ENCODE results near the gene GRID1.

Gene GRID1

DNA sequence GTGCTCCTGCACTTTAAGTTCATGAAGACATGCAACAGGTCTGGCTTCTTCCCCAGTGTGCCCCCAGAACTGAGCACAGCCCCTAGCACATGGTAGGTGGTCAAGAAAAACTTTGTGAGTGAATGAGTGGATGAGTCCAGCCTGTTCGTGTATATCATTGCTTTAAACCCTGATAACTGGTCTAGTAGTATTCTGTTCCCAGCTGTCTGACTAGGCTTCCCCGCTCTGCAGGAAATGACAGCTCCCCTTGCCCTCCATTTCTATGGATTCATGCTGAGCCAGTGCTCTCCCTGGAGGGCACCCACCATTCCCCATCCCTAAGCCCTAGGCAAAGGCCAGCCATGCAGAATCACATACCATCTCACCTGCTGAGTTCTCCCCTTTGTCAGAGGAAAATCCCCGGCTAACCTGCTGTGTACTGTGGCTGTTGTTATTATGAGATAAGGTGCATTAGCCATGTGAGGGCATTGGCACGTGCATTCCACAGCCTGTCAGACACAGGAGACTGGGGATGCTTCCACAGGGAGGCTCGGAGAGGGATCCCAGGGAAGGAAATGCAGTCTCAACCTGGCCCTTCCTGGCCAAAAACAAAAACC lies 698.9 kb downstream of the GRID1 start:
- H3K4me3 ChIP-seq (ENCODE audit: low read depth, low read length): no peak overlapping the region
- no peak for DNase-seq (ENCODE audit: low read depth)
- TF ChIP-seq, protein P1, sequence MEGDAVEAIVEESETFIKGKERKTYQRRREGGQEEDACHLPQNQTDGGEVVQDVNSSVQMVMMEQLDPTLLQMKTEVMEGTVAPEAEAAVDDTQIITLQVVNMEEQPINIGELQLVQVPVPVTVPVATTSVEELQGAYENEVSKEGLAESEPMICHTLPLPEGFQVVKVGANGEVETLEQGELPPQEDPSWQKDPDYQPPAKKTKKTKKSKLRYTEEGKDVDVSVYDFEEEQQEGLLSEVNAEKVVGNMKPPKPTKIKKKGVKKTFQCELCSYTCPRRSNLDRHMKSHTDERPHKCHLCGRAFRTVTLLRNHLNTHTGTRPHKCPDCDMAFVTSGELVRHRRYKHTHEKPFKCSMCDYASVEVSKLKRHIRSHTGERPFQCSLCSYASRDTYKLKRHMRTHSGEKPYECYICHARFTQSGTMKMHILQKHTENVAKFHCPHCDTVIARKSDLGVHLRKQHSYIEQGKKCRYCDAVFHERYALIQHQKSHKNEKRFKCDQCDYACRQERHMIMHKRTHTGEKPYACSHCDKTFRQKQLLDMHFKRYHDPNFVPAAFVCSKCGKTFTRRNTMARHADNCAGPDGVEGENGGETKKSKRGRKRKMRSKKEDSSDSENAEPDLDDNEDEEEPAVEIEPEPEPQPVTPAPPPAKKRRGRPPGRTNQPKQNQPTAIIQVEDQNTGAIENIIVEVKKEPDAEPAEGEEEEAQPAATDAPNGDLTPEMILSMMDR (IDR thresholded peaks at IDR 0.05; ENCODE audit: control insufficient read depth, extremely low read depth, insufficient read depth): no peak

DNA sequence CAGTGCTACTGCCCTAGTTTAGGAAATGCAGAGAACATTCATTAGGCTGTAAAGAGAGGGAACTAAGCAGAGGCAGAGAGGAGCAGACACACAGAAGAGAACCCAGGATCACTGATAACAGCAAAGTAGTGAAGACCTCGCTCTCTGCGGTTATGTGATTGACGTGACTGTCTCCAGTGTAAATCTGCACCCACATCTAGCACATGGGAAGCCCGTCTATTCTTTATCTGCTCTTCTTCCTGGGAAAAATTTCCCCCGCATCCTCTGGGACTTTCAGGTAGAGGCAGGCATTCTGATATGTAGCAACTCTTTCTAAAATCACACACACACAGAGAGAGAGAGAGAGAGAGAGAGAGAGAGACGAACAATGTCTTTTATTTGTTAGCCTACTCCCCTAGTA lies 699.6 kb downstream of the GRID1 start:
- H3K4me3 ChIP-seq (ENCODE audit: low read depth, low read length): no peak overlapping the region
- TF ChIP-seq, protein P1 (IDR thresholded peaks at IDR 0.05; ENCODE audit: control insufficient read depth, extremely low read depth, insufficient read depth): no peak
- DNase-seq (ENCODE audit: low read depth): no peak

DNA sequence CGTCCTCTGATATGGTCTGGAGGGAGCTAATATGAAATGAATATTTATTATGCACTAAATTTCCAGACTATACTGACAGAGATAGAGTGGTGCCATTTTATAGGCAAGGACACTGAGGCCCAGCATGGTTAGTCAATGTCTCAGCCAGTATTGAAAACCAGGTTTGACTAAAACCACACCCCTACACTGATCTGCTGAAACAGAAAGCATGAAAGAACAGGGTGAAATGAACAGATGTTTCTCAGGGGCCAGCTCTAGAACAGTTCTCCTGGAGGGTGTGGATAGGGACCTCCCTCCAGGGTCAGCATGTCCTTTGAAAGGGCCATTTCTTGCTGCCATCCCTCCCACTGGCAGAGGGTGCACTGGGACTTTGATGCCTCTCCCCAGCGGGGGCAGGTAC lies 700.5 kb downstream of the GRID1 start:
- TF ChIP-seq, protein P1 (IDR thresholded peaks at IDR 0.05; ENCODE audit: control insufficient read depth, extremely low read depth, insufficient read depth): no peak
- DNase-seq (ENCODE audit: low read depth): no peak
- H3K4me3 ChIP-seq (ENCODE audit: low read depth, low read length): no peak overlapping the region

DNA sequence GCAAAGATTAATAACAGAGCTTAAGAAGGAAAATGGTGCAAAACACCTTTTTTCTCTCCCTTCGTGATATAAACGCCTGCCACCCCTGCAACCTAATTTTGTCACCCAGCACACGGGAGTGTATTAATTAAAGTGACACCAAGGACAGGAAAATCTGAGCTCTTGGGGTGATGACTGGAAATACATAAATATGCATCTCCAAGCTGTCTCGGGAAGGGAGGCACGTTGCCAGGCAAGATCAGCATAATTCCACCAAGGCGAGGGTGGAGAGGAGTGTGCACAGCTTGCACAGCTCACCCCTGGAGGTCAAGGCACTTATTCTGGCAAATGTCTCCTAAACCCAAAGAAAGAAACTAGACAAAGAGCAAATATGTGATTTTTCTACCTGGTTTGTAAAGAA lies 700.9 kb downstream of the GRID1 start:
- H3K4me3 ChIP-seq (ENCODE audit: low read depth, low read length): no peak overlapping the region
- TF ChIP-seq, protein P1 (IDR thresholded peaks at IDR 0.05; ENCODE audit: control insufficient read depth, extremely low read depth, insufficient read depth): no peak
- DNase-seq (ENCODE audit: low read depth): no peak

DNA sequence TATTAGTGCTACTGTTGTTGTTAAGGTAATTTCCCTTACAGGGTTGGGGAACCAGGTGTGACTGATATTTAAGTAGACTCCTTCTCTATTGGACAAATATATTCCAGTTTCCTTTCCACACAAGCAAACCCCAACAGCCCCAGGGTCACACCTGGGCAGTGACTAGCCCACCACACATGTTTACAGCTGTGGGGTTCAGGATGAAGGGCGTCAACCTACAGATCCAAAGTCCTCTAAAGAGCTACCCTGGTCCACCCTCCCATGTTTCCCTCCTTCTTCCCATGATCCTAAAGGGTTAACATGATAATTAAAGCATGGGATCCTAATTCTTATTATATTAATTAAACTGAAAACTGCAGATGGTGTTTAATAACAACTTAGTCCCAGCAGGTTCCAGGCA lies 701.5 kb downstream of the GRID1 start:
- TF ChIP-seq, protein P1 (IDR thresholded peaks at IDR 0.05; ENCODE audit: control insufficient read depth, extremely low read depth, insufficient read depth): no peak
- H3K4me3 ChIP-seq (ENCODE audit: low read depth, low read length): no peak overlapping the region
- no peak for DNase-seq (ENCODE audit: low read depth)

DNA sequence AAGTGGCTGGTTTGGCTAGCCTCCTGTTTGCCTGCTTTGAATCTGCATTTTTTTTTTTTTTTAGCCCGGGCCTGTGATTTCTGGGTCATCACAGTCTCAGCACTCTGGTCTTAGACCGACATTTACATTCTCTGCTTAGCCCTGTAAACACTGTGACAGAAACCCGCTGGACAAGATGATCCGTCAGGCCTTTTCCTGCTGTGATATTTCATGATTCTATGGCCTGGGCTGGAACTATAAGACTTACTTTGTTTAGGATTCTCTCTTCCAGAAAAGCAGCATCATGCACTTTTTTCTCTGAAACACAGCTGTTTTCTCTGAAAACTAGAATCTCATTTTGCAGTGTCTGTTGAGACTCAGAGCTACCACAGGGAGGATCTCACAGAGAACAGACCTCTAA lies 705.5 kb downstream of the GRID1 start:
- TF ChIP-seq, protein P1 (IDR thresholded peaks at IDR 0.05; ENCODE audit: control insufficient read depth, extremely low read depth, insufficient read depth): no peak
- DNase-seq (ENCODE audit: low read depth): no peak
- no peak overlapping the region for H3K4me3 ChIP-seq (ENCODE audit: low read depth, low read length)

DNA sequence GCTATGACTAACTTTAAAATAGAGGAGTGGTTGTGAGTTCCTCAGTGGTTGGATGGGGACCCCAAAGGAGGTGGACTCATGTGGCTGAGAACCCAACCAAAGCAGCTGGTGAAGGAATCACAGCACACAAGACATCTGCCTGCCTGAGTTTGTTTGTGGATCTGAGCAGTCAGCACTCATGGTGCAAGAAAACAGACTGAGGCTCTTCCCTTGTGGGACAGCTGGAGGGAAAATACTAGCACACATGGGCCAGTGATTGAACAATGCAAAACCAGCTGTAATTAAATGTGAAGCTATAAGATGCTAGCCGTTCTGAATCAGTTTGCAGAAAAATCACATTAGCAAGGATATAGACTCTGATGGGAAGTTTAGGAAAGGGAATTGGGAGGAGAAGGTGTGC lies 707.3 kb downstream of the GRID1 start:
- no peak for DNase-seq (ENCODE audit: low read depth)
- TF ChIP-seq, protein P1 (IDR thresholded peaks at IDR 0.05; ENCODE audit: control insufficient read depth, extremely low read depth, insufficient read depth): no peak
- H3K4me3 ChIP-seq (ENCODE audit: low read depth, low read length): no peak overlapping the region
